ENCODE results near the gene EDEM3.
"Not testable (repeated sequence)": the region's sequence is repeated elsewhere in the genome, so short reads cannot be mapped to it uniquely, and the experiment has no call there.

Gene EDEM3

GRCh38 chr1:184770181-184770979, 15.7 kb upstream of the EDEM3 start:
- no peak for DNase-seq (ENCODE audit: low read depth in 2 of 2)

GRCh38 chr1:184769241-184769640, 14.6 kb upstream of the EDEM3 start:
- no peak for DNase-seq (ENCODE audit: low read depth in 2 of 2)

- no peak for DNase-seq (ENCODE audit: low read depth in 2 of 2)
Measured at GRCh38 chr1:184768467-184768866, 13.8 kb upstream of the EDEM3 start.

- no peak for DNase-seq (ENCODE audit: low read depth in 2 of 2)
Measured at GRCh38 chr1:184767591-184767990, 12.9 kb upstream of the EDEM3 start.

GRCh38 chr1:184764483-184764882, 9.8 kb upstream of the EDEM3 start:
- no peak for DNase-seq (ENCODE audit: low read depth in 2 of 2)

- not testable (repeated sequence) for DNase-seq (ENCODE audit: low read depth in 2 of 2)
Measured at GRCh38 chr1:184763520-184763919, 8.9 kb upstream of the EDEM3 start.

- DNase-seq (ENCODE audit: low read depth in 2 of 2) = no peak
Measured at GRCh38 chr1:184761969-184762485, 7.4 kb upstream of the EDEM3 start.

- no peak for DNase-seq (ENCODE audit: low read depth in 2 of 2)
Measured at GRCh38 chr1:184759651-184760050, 5.0 kb upstream of the EDEM3 start.

- DNase-seq (ENCODE audit: low read depth in 2 of 2) = no peak
Measured at GRCh38 chr1:184759112-184759511, 4.5 kb upstream of the EDEM3 start.

- DNase-seq (ENCODE audit: low read depth in 2 of 2) = no peak
Measured at GRCh38 chr1:184757891-184758290, 3.2 kb upstream of the EDEM3 start.

- no peak for DNase-seq (ENCODE audit: low read depth in 2 of 2)
Measured at GRCh38 chr1:184757406-184757805, 2.7 kb upstream of the EDEM3 start.

GRCh38 chr1:184755226-184756065, 788 bp upstream of the EDEM3 start:
- peak in 1 of 2 donors; percentile 3 for DNase-seq (ENCODE audit: low read depth in 2 of 2)

- peak; percentile 27 to 33 for DNase-seq (ENCODE audit: low read depth in 2 of 2)
Measured at GRCh38 chr1:184753608-184754475, 816 bp downstream of the EDEM3 start.

- DNase-seq (ENCODE audit: low read depth in 2 of 2) = no peak
Measured at GRCh38 chr1:184753117-184753516, 1.5 kb downstream of the EDEM3 start.

GRCh38 chr1:184752656-184753055, 2.0 kb downstream of the EDEM3 start:
- no peak for DNase-seq (ENCODE audit: low read depth in 2 of 2)

GRCh38 chr1:184748740-184749139, 5.9 kb downstream of the EDEM3 start:
- DNase-seq (ENCODE audit: low read depth in 2 of 2) = no peak

GRCh38 chr1:184747089-184747955, 7.3 kb downstream of the EDEM3 start:
- DNase-seq (ENCODE audit: low read depth in 2 of 2) = no peak

- no peak for DNase-seq (ENCODE audit: low read depth in 2 of 2)
Measured at GRCh38 chr1:184745929-184746638, 8.6 kb downstream of the EDEM3 start.

- DNase-seq (ENCODE audit: low read depth in 2 of 2) = no peak
Measured at GRCh38 chr1:184745110-184745509, 9.5 kb downstream of the EDEM3 start.
